ENCODE results near the gene NFU1.
A peak's percentile ranks its signal among the peaks of the same experiment; 100 is the strongest.

Gene NFU1

DNA sequence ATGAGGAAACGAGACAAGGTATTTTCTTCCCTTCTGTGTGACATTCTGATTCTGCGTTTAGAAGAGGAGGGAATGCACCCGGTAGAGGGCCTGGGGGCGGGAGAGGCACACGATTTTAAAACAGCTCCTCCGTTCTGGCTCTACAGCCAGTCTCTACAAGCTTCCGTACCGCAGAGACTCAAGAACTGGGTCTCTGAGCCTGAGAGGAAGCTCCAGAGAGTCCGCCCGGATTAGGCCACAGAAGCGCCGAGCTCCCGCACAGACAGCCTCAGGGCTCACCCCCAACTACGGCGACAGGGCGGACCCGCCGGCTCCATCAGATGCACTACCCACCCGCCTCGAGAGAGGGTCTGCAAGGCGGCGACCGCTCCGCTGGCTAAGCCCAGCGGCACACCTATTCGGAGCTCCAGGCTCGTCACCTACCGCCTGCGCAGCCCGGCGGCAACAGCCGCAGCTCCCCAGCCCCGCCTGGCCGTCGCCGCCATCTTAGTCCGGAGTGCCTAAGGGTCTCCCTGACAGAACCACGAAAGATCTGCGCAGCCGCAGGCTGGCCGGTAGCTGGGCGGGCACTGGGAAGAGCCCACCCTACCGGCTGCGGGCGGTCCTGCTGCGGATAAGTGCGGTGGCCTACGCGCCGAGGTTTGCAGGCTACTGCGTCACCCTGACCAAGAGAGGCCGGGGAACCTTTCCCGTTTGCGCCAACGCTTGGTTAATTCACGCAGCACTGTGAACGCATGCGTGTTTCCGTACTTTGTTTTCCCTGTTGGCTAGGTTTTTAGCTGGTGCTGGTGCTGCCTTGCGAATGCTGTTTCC is at the start of gene NFU1:
TSS of gene NFU1 (minus strand) at position 498 of the 813 bp plus-strand sequence. CDS start at position 485, 13 bp downstream.
- Mint-ChIP-seq H3K36me3 (peaks cover 2% of the 10 kb centered on the region), H3K27ac (peak within 1 kb of the TSS; percentile 99), H3K9me3 (peaks cover 3% of the 10 kb centered on the region), H3K27me3 (no peaks in the 10 kb centered on the region), H3K4me3 (peak within 1 kb of the TSS; percentile 95), H3K4me1 (peaks cover 18% of the 10 kb centered on the region)
- DNase-seq (ENCODE audit: low spot score in 2 of 2) (peak; percentile 82 to 88), ATAC-seq (ENCODE audit: low read depth) (peak; percentile 84)

- H3K4me3 Mint-ChIP-seq, result no peak overlapping the region
- no peak for ATAC-seq (ENCODE audit: low read depth)
- H3K9me3 Mint-ChIP-seq, result no peaks in the 10 kb centered on the region
- no peak for DNase-seq (ENCODE audit: low spot score in 2 of 2)
- H3K4me1 Mint-ChIP-seq, result peaks cover 11% of the 10 kb centered on the region
- H3K27me3 Mint-ChIP-seq, result peaks cover 1% of the 10 kb centered on the region
- H3K36me3 Mint-ChIP-seq, result no peaks in the 10 kb centered on the region
- no peak overlapping the region for H3K27ac Mint-ChIP-seq
Measured at GRCh38 chr2:69483696-69484095, 46.5 kb upstream of the NFU1 start.

GRCh38 chr2:69483024-69483423 is 45.8 kb upstream of the NFU1 start:
- Mint-ChIP-seq H3K27me3 (peaks cover 1% of the 10 kb centered on the region), H3K36me3 (no peaks in the 10 kb centered on the region), H3K27ac (peak overlapping the region; percentile 2), H3K4me3 (no peak overlapping the region), H3K4me1 (peaks cover 11% of the 10 kb centered on the region), H3K9me3 (no peaks in the 10 kb centered on the region)
- no peak for DNase-seq (ENCODE audit: low spot score in 2 of 2)
- no peak for ATAC-seq (ENCODE audit: low read depth)

DNA sequence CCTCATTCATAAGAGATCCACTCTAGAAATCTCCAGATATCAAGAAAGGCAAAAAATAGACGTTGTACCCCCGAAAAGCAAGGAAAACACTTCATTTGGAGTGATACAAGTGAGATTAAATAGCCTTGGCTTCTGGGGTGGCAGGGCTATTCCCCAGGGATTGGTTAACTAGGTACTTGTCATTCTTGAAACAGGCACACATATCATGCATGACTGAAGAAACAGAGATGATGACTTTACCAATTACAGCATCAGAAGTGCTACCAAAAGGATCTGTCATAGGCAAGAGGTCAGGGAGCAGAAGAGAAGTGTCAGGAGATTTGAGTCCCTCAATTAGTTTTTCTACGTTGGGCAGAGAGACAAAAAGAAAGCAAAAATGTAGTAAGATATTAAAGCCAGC is 45.2 kb upstream of the NFU1 start:
- Mint-ChIP-seq H3K4me1 (peaks cover 14% of the 10 kb centered on the region), H3K27ac (peak overlapping the region; percentile 2)

GRCh38 chr2:69481421-69481820 is 44.2 kb upstream of the NFU1 start:
- Mint-ChIP-seq H3K27ac (no peak overlapping the region), H3K4me1 (peaks cover 14% of the 10 kb centered on the region), H3K9me3 (no peaks in the 10 kb centered on the region), H3K36me3 (no peaks in the 10 kb centered on the region), H3K4me3 (no peak overlapping the region), H3K27me3 (peaks cover 1% of the 10 kb centered on the region)
- ATAC-seq (ENCODE audit: low read depth), result no peak
- DNase-seq (ENCODE audit: low spot score in 2 of 2), result no peak

More for the DNA sequence above, 45.2 kb upstream of the NFU1 start:
- ATAC-seq (ENCODE audit: low read depth) (peak; percentile 56), DNase-seq (ENCODE audit: low spot score in 2 of 2) (no peak)
- Mint-ChIP-seq H3K4me3 (no peak overlapping the region), H3K9me3 (no peaks in the 10 kb centered on the region), H3K27me3 (peaks cover 1% of the 10 kb centered on the region), H3K36me3 (no peaks in the 10 kb centered on the region)

- Mint-ChIP-seq H3K27ac (no peak overlapping the region), H3K9me3 (no peaks in the 10 kb centered on the region), H3K27me3 (no peaks in the 10 kb centered on the region), H3K4me1 (peaks cover 11% of the 10 kb centered on the region), H3K36me3 (no peaks in the 10 kb centered on the region), H3K4me3 (no peak overlapping the region)
- DNase-seq (ENCODE audit: low spot score in 2 of 2), result no peak
- ATAC-seq (ENCODE audit: low read depth), result no peak
Measured at GRCh38 chr2:69477627-69478026, 40.4 kb upstream of the NFU1 start.

- DNase-seq (ENCODE audit: low spot score in 2 of 2) (no peak), ATAC-seq (ENCODE audit: low read depth) (no peak)
- Mint-ChIP-seq H3K27ac (no peak overlapping the region), H3K4me3 (no peak overlapping the region), H3K27me3 (peaks cover 2% of the 10 kb centered on the region), H3K36me3 (no peaks in the 10 kb centered on the region), H3K9me3 (no peaks in the 10 kb centered on the region), H3K4me1 (peaks cover 7% of the 10 kb centered on the region)
Measured at GRCh38 chr2:69474688-69475087, 37.5 kb upstream of the NFU1 start.

- Mint-ChIP-seq H3K9me3 (no peaks in the 10 kb centered on the region), H3K4me3 (no peak overlapping the region), H3K27ac (no peak overlapping the region), H3K4me1 (peaks cover 3% of the 10 kb centered on the region), H3K36me3 (no peaks in the 10 kb centered on the region), H3K27me3 (peaks cover 2% of the 10 kb centered on the region)
- ATAC-seq (ENCODE audit: low read depth) (no peak), DNase-seq (ENCODE audit: low spot score in 2 of 2) (no peak)
Measured at GRCh38 chr2:69471793-69472192, 34.6 kb upstream of the NFU1 start.

DNA sequence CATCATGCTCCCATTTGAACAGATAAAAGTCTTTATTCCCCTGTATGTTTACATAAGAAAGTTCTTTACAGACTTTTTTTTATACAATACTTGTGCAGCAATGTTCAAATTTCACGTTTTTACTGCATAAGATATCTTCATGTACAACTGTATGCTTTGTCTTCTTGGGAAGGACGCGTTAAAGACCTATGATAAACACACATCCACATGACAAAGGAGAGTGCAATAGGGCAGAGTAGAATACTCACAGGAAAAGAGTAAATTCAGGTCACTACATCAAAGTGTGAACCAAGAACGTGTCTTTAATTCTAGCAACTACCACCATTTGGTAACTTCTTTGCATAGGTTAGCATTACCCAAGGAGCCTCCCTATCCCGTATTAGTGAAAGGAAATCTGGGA is 33.7 kb upstream of the NFU1 start:
- Mint-ChIP-seq H3K27me3 (peaks cover 2% of the 10 kb centered on the region), H3K4me3 (no peak overlapping the region), H3K36me3 (no peaks in the 10 kb centered on the region), H3K27ac (no peak overlapping the region), H3K4me1 (peaks cover 3% of the 10 kb centered on the region), H3K9me3 (no peaks in the 10 kb centered on the region)
- no peak for ATAC-seq (ENCODE audit: low read depth)
- DNase-seq (ENCODE audit: low spot score in 2 of 2), result no peak

GRCh38 chr2:69469784-69470183 is 32.5 kb upstream of the NFU1 start:
- H3K4me1 Mint-ChIP-seq, result no peaks in the 10 kb centered on the region
- H3K27ac Mint-ChIP-seq, result no peak overlapping the region
- peaks cover 2% of the 10 kb centered on the region for H3K27me3 Mint-ChIP-seq
- no peaks in the 10 kb centered on the region for H3K9me3 Mint-ChIP-seq
- no peaks in the 10 kb centered on the region for H3K36me3 Mint-ChIP-seq
- no peak overlapping the region for H3K4me3 Mint-ChIP-seq
- DNase-seq (ENCODE audit: low spot score in 2 of 2) (no peak), ATAC-seq (ENCODE audit: low read depth) (no peak)

DNA sequence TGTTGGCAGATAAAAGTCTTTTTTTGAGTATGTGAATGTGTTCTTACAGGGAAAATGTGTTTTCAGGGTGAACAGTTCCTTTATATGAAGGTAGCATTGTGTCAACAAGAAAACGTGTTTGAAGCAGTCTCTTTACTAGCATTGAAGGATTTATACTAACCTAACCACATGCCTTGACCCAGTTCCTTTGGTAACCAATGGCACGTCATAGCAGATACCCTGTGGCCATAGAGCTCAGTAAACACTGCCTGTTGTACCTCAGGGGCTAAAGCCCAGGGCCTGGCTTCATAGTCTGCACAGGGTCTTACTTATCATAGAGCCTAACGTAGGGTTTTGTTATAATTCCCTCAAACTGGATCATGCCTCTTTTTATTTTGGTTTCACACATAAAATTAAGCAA is 32.1 kb upstream of the NFU1 start:
- Mint-ChIP-seq H3K36me3 (no peaks in the 10 kb centered on the region), H3K4me3 (no peak overlapping the region), H3K4me1 (no peaks in the 10 kb centered on the region), H3K9me3 (no peaks in the 10 kb centered on the region), H3K27ac (no peak overlapping the region), H3K27me3 (peaks cover 2% of the 10 kb centered on the region)
- DNase-seq (ENCODE audit: low spot score in 2 of 2), result no peak
- ATAC-seq (ENCODE audit: low read depth), result no peak

DNA sequence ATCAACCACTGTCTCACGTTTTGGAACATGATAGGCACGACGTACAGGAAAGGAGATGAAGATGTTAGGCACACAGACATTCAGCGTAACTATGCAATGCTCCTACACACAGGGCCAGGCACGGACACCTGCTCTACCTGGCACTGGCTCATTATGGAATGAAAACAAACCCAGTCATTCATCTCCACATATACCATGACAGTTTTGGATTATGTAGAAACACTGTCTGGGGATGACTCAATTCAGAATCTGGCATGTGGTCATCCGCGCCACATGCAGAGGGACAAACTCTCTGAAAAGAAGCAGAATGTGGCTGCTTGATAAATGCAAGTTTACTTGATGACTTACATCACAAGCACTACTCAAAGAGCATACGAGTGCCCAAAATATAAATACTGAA is 29.5 kb upstream of the NFU1 start:
- no peak overlapping the region for H3K27ac Mint-ChIP-seq

DNA sequence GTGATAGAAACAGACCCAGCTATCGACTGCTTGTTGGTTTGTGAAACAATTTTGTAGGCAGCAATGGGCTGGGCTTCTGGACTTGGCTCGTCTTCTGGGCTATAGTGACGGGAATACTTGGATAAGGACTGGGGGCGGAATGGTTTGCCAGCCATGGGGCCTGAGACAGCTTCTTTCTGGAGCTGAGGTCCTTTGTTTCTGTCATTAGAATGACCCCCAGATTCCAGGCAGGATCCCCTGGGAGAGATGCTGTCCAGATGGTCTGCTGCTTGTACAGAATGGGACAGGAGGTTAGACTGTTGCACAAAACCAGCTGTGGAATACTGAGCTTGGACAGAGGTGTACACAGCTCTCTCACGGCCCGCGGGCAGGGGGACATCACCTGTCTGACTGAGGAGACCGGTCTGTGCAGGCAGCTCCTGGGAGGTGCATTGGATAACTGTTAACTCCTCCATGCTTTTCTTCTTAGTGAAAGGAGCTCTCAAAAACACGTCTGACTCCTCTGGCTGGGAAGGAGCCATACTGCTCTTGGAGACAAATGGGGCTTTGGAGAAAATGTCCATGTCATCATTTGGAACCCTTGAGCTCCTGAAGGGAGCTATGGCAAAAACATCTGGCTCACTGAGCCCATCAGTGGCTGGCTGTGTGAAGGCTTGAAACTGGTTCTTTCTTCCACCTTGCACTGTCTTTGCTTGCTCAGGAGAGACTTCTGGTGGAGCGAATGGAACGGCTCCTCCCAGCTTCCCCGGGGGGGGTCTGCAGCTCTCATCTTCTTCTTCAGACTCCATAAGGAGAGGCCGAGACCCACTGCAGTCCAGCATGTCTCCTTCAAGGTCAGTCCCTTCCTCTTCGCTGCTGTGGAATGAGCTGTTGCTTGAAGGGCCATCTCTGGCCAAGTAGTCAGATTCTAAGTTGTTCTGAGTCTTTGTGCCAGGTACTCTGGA is 28.6 kb upstream of the NFU1 start:
- ATAC-seq (ENCODE audit: low read depth), result no peak
- H3K27ac Mint-ChIP-seq, result no peak overlapping the region

More for the DNA sequence above, 29.5 kb upstream of the NFU1 start:
- Mint-ChIP-seq H3K36me3 (no peaks in the 10 kb centered on the region), H3K9me3 (no peaks in the 10 kb centered on the region), H3K4me3 (no peak overlapping the region), H3K27me3 (peaks cover 2% of the 10 kb centered on the region), H3K4me1 (no peaks in the 10 kb centered on the region)
- ATAC-seq (ENCODE audit: low read depth) (no peak), DNase-seq (ENCODE audit: low spot score in 2 of 2) (no peak)

DNA sequence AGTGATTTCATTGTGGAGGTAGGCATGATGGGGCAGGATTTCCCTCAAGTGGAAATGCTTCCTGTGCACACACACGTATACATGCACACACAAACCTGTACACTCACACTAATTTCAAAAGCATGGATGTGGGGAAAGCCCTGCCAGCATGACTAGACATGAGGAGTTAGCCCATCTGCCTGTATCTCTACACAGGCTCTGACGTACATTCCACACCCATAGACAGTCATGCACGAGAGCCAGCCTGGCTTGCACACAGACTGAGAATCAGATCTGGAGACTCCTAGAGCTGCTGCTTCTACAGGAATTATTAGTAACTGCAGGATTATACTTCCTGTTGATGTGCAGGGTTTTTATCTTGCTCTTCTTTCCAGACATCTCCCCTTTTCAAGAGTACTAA is 27.3 kb upstream of the NFU1 start:
- Mint-ChIP-seq H3K36me3 (no peaks in the 10 kb centered on the region), H3K9me3 (no peaks in the 10 kb centered on the region), H3K4me1 (no peaks in the 10 kb centered on the region), H3K27me3 (no peaks in the 10 kb centered on the region), H3K4me3 (no peak overlapping the region), H3K27ac (no peak overlapping the region)
- ATAC-seq (ENCODE audit: low read depth) (no peak), DNase-seq (ENCODE audit: low spot score in 2 of 2) (no peak)

More for the DNA sequence above, 28.6 kb upstream of the NFU1 start:
- H3K9me3 Mint-ChIP-seq, result no peaks in the 10 kb centered on the region
- no peaks in the 10 kb centered on the region for H3K4me1 Mint-ChIP-seq
- no peak for DNase-seq (ENCODE audit: low spot score in 2 of 2)
- peaks cover 2% of the 10 kb centered on the region for H3K27me3 Mint-ChIP-seq
- no peak overlapping the region for H3K4me3 Mint-ChIP-seq
- H3K36me3 Mint-ChIP-seq, result no peaks in the 10 kb centered on the region
